Endothelial cell of umbilical vein (primary cell): Measurements from ENCODE around the gene ZNF438. TPM values are rescaled to one million over a fixed set of nuclear protein-coding genes. Genes with fewer than 3 reads are reported as not detected.
"Not testable (repeated sequence)": the region's sequence is repeated elsewhere in the genome, so short reads cannot be mapped to it uniquely, and the experiment has no call there.

ENCODE experiments used
- BruUV-seq: library from RNA; stranded (reverse); fragments of 400-500 nt; replicated peaks from 2 replicates; lab custom pipeline; 2021; lab: Mats Ljungman, UMichigan
- CTCF ChIA-PET: fragments of 300-600, 350-600 bp; sonication (Branson Sonifier 250); formaldehyde crosslinking; loops from one replicate; lab custom pipeline; 2021; ENCODE audit warnings: antibody characterized with exemption, inconsistent platforms; lab: Charles Lee
- POLR2A ChIA-PET: fragments of 300-600, 350-600 bp; sonication (Branson Sonifier 250); formaldehyde crosslinking; loops from one replicate; lab custom pipeline; 2021; ENCODE audit warnings: antibody characterized with exemption, inconsistent platforms; lab: Charles Lee
- DNase-seq: peaks from one replicate; pipeline ENCODE4 v3.0.0-alpha.2; 2011; ENCODE audit warnings: low read depth, low spot score
- FAIRE-seq: peaks from 2 replicates; lab custom pipeline; 2011; peaks lifted over from hg19 to GRCh38; lab: Jason Lieb, UNC
- H2AFZ ChIP-seq: 2 replicates; pipeline ENCODE4 v1.6.0; 2012; ENCODE audit warnings: low read depth, low read length, control low read depth, inconsistent platforms
- H3K27ac ChIP-seq: 2 replicates; pipeline ENCODE4 v1.5.1; 2011; ENCODE audit warnings: low read depth, mild to moderate bottlenecking, control low read depth, low read length, moderate library complexity; ENCODE audit not compliant: insufficient read depth
- H3K27me3 ChIP-seq, 2 experiments: 2 replicates each; pipeline versions ENCODE4 v1.6.0 to v1.6.1; 2011; ENCODE audit warnings: low read length in 2 of 2, mixed read lengths in 1 of 2; ENCODE audit not compliant: control insufficient read depth in 2 of 2, insufficient read depth in 2 of 2
- H3K36me3 ChIP-seq, 2 experiments: 2 replicates in 1 of 2; 3 replicates in 1 of 2; pipeline ENCODE4 v1.5.1; 2011; ENCODE audit warnings: low read length in 2 of 2, mild to moderate bottlenecking in 1 of 2, moderate library complexity in 1 of 2; ENCODE audit not compliant: control insufficient read depth in 2 of 2, insufficient read depth in 2 of 2; ENCODE audit errors: extremely low read depth in 1 of 2
- H3K4me1 ChIP-seq: 3 replicates; pipeline ENCODE4 v1.5.1; 2011; ENCODE audit warnings: mild to moderate bottlenecking, low read length; ENCODE audit not compliant: control insufficient read depth, insufficient read depth; ENCODE audit errors: extremely low read depth
- H3K4me2 ChIP-seq: 2 replicates; pipeline ENCODE4 v1.6.1; 2011; ENCODE audit warnings: low read length, control low read depth, mixed read lengths; ENCODE audit not compliant: insufficient read depth
- H3K4me3 ChIP-seq, 3 experiments: fragments of 200-600 bp in 1 of 3; sonication (generic), shearing (Covaris generic) in 1 of 3; replicated peaks in 1 of 3; 2 replicates each; pipeline ENCODE4 v1.5.1; 2011 to 2016; ENCODE audit warnings: control low read depth in 3 of 3, low read length in 3 of 3, mild to moderate bottlenecking in 2 of 3, inconsistent platforms in 1 of 3, low read depth in 1 of 3, moderate library complexity in 1 of 3; ENCODE audit not compliant: insufficient read depth in 1 of 3
- H3K79me2 ChIP-seq: 2 replicates; pipeline ENCODE4 v1.6.0; 2012; ENCODE audit warnings: low read length, inconsistent platforms; ENCODE audit not compliant: control insufficient read depth, insufficient read depth
- H3K9ac ChIP-seq: replicated peaks from 2 replicates; pipeline ENCODE3; 2011; ENCODE audit warnings: low read length, control low read depth; ENCODE audit not compliant: insufficient read depth; ENCODE audit errors: extremely low read depth
- H3K9me1 ChIP-seq: replicated peaks from 3 replicates; pipeline ENCODE4 v1.6.0; 2011; ENCODE audit warnings: mild to moderate bottlenecking, low read length; ENCODE audit not compliant: control insufficient read depth, insufficient read depth; ENCODE audit errors: extremely low read depth
- H3K9me3 ChIP-seq: replicated peaks from 2 replicates; pipeline ENCODE4 v1.5.1; 2012; ENCODE audit warnings: low read length, inconsistent platforms; ENCODE audit not compliant: control insufficient read depth, insufficient read depth
- H4K20me1 ChIP-seq: replicated peaks from 2 replicates; pipeline ENCODE3; 2011; ENCODE audit warnings: mild to moderate bottlenecking, low read length; ENCODE audit not compliant: control insufficient read depth, insufficient read depth; ENCODE audit errors: extremely low read depth
- EZH2 ChIP-seq: IDR thresholded peaks from 2 replicates; pipeline ENCODE4 v1.6.1; 2012; ENCODE audit warnings: borderline replicate concordance, low read depth, mild to moderate bottlenecking, moderate library complexity, low read length, inconsistent platforms; ENCODE audit not compliant: severe bottlenecking
- FOS ChIP-seq: IDR thresholded peaks from 2 replicates; pipeline ENCODE4 v1.6.1; 2011; ENCODE audit warnings: mild to moderate bottlenecking, low read length, moderate library complexity, borderline replicate concordance; ENCODE audit not compliant: insufficient read depth
- GATA2 ChIP-seq: IDR thresholded peaks from 2 replicates; pipeline ENCODE4 v1.7.0; 2011; ENCODE audit warnings: low read depth, mild to moderate bottlenecking, moderate library complexity, mixed read lengths, low read length; ENCODE audit not compliant: insufficient read length, insufficient read depth
- JUN ChIP-seq: IDR thresholded peaks from 2 replicates; pipeline ENCODE4 v1.6.1; 2011; ENCODE audit warnings: borderline replicate concordance, low read depth; ENCODE audit not compliant: insufficient read length, insufficient read depth
- MYC ChIP-seq: IDR thresholded peaks from one replicate; pipeline ENCODE4 v1.6.1; 2011; ENCODE audit warnings: mild to moderate bottlenecking, low read depth, low read length
- POLR2AphosphoS5 ChIP-seq: IDR thresholded peaks from 2 replicates; pipeline ENCODE4 v1.6.1; 2012; ENCODE audit warnings: low read depth, mild to moderate bottlenecking, control low read depth, low read length, moderate library complexity; ENCODE audit not compliant: insufficient read depth
- dilution Hi-C: fragments of 300-500 bp; cut with MboI; formaldehyde crosslinking; loops from one replicate; pipeline ENCODE4 v1.15.0; 2019; ENCODE audit warnings: low sequenced_read_pairs; ENCODE audit not compliant: extremely low pct_ligation_motif_present
- intact Hi-C: fragments of 100-400 bp; cut with micrococcal nuclease; formaldehyde crosslinking; loops from one replicate; pipeline ENCODE4 v1.10.0; 2022
- polyA plus RNA-seq, 4 experiments: library from polyadenylated mRNA; depleted of rRNA in 3 of 4; stranded (reverse) in 3 of 4; unstranded in 1 of 4; fragments of >200 nt; gene quantifications; 2 replicates each; pipeline versions ENCODE4 v1.2.1 to v1.2.3, GENCODE V29; 2011 to 2012; ENCODE audit warnings: missing spikeins in 1 of 4
- total RNA-seq: library from RNA; stranded (reverse); gene quantifications from 2 replicates; pipeline ENCODE4 v1.2.3, GENCODE V29; 2021

Gene ZNF438
- total and polyA plus RNA-seq, 2 donors (not counting 3 experiments of a cell fraction or from before 2014, with no cell fraction given), result 7.2 to 15.1 TPM

DNA sequence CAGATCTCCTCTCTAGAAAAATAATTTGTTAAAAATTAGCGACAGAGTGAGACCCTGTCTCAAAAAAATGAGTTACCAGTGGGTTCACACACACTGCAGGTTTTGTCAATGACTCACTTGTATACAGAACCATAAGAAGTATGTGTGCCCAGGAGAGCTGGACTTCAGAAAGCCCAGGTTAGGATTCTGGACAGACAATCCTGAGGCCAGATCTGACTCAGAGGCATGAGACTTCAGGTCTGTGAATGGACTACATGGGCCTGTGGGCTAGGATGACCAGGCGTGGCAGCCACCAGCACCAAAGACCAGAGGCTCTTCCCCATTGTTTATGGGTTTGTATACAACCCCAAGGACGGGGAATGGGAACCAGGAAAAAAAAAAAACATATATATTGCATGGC, 9.3 kb upstream of the ZNF438 start:
- no peaks in the 10 kb centered on the region for H3K36me3 ChIP-seq
- peaks cover 4% of the 10 kb centered on the region for H3K4me1 ChIP-seq
- H3K9me3 ChIP-seq, result no peaks in the 10 kb centered on the region
- POLR2A ChIA-PET, result no interaction called here
- dilution Hi-C loops (no loop called here), intact Hi-C loops (no loop called here)
- no peak overlapping the region for H3K27ac ChIP-seq
- no TSS peak for BruUV-seq
- H3K79me2 ChIP-seq, result no peaks in the 10 kb centered on the region
- no peak overlapping the region for H3K9ac ChIP-seq
- no peaks in the 10 kb centered on the region for H3K9me1 ChIP-seq
- H4K20me1 ChIP-seq, result no peaks in the 10 kb centered on the region
- no peak overlapping the region for H3K4me3 ChIP-seq
- CTCF ChIA-PET, result no interaction called here
- no peak for TF ChIP-seq FOS
- TF ChIP-seq POLR2AphosphoS5, result no peak
- no peak for TF ChIP-seq GATA2
- no peak for TF ChIP-seq JUN
- no peak for TF ChIP-seq MYC
- TF ChIP-seq EZH2, result no peak
- H3K4me2 ChIP-seq, result no peak overlapping the region
- DNase-seq (no peak), FAIRE-seq (no peak)
- no peaks in the 10 kb centered on the region for H3K27me3 ChIP-seq
- no peak overlapping the region for H2AFZ ChIP-seq

DNA sequence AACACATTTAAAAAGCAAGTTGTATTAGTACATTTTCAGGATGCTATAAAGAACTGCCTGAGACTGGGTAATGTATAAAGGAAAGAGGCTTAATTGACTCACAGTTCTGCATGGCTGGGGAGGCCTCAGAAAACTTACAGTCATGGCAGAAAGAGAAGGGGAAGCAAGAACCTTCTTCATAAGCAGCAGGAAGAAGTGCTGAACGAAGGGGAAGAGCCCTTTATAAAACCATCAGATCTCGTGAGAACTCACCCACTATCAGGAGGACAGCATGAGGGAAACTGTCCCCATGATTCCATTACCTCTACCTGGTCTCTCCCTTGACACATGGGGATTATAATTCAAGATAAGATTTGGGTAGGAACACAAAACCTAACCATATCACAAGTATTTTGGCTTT, 7.3 kb upstream of the ZNF438 start:
- H3K79me2 ChIP-seq, DNase-seq, H3K27me3 ChIP-seq, H2AFZ ChIP-seq, H3K9me3 ChIP-seq, H3K9ac ChIP-seq, FAIRE-seq, H3K9me1 ChIP-seq, H3K36me3 ChIP-seq, dilution Hi-C loops, POLR2A ChIA-PET, BruUV-seq, H3K4me2 ChIP-seq, H3K27ac ChIP-seq, H3K4me3 ChIP-seq, H4K20me1 ChIP-seq: not testable (repeated sequence)
- intact Hi-C loops, result loop anchor here (10.0 kb wide), 1 partner anchor 766 kb away; no protein-coding TSS in a partner anchor
- CTCF ChIA-PET, result interaction anchor here (1.4 kb wide), 1 partner anchor 13 kb away, joined by 3 read pairs; no protein-coding TSS in a partner anchor
- H3K4me1 ChIP-seq, result peaks cover 10% of the 10 kb centered on the region
